GM23248 (cell line): ENCODE measurements around the gene NAIF1. TPM values are rescaled to one million over a fixed set of nuclear protein-coding genes. Genes with fewer than 3 reads are reported as not detected.

ENCODE experiments used
- DNase-seq: peaks from one replicate; pipeline ENCODE4 v3.0.0-alpha.2; 2015
- H2AFZ ChIP-seq: fragments of 200-600 bp; sonication (generic); 2 replicates; pipeline ENCODE4 v1.6.1; 2016; ENCODE audit warnings: antibody characterized with exemption
- H3F3A ChIP-seq: fragments of 200-600 bp; sonication (generic); 2 replicates; pipeline ENCODE4 v1.6.1; 2016; ENCODE audit warnings: mild to moderate bottlenecking, antibody characterized with exemption, mixed run types; ENCODE audit not compliant: insufficient read depth
- H3K27ac ChIP-seq: fragments of 200-600 bp; sonication (generic); 2 replicates; pipeline ENCODE4 v1.5.1; 2016; ENCODE audit warnings: mild to moderate bottlenecking
- H3K27me3 ChIP-seq: fragments of 200-600 bp; sonication (generic); replicated peaks from 2 replicates; pipeline ENCODE4 v1.6.1; 2016; ENCODE audit warnings: mild to moderate bottlenecking; ENCODE audit not compliant: insufficient read depth
- H3K36me3 ChIP-seq: fragments of 200-600 bp; sonication (generic); 2 replicates; pipeline ENCODE4 v1.6.1; 2016; ENCODE audit warnings: low read depth, mild to moderate bottlenecking
- H3K4me1 ChIP-seq: fragments of 200-600 bp; sonication (generic); 2 replicates; pipeline ENCODE4 v1.6.1; 2016; ENCODE audit warnings: mild to moderate bottlenecking; ENCODE audit not compliant: insufficient read depth
- H3K4me2 ChIP-seq: fragments of 200-600 bp; sonication (generic); one replicate; pipeline ENCODE4 v1.6.1; 2016; ENCODE audit warnings: mild to moderate bottlenecking; ENCODE audit not compliant: unreplicated experiment
- H3K4me3 ChIP-seq: fragments of 200-600 bp; sonication (generic); 2 replicates; pipeline ENCODE4 v1.5.1; 2016; ENCODE audit warnings: mild to moderate bottlenecking
- H3K79me2 ChIP-seq: fragments of 200-600 bp; sonication (generic); 2 replicates; pipeline ENCODE4 v1.6.1; 2016; ENCODE audit warnings: mild to moderate bottlenecking; ENCODE audit not compliant: insufficient read depth
- H3K9ac ChIP-seq: fragments of 200-600 bp; sonication (generic); 2 replicates; pipeline ENCODE4 v1.6.1; 2016; ENCODE audit warnings: mild to moderate bottlenecking
- H3K9me2 ChIP-seq: fragments of 200-600 bp; sonication (generic); 2 replicates; pipeline ENCODE4 v1.6.1; 2016; ENCODE audit warnings: mixed run types, mild to moderate bottlenecking, moderate library complexity; ENCODE audit not compliant: insufficient read depth
- H3K9me3 ChIP-seq: fragments of 200-600 bp; sonication (generic); one replicate; pipeline ENCODE4 v1.6.1; 2017; ENCODE audit warnings: low read depth
- H4K20me1 ChIP-seq: fragments of 200-600 bp; sonication (generic); 2 replicates; pipeline ENCODE4 v1.6.0; 2016; ENCODE audit not compliant: insufficient read depth
- EZH2 ChIP-seq: fragments of 200-600 bp; sonication (generic); IDR thresholded peaks from 2 replicates; pipeline ENCODE4 v1.6.1; 2018; ENCODE audit warnings: antibody characterized with exemption, mild to moderate bottlenecking; ENCODE audit not compliant: insufficient read depth, poor library complexity, severe bottlenecking
- EZH2phosphoT487 ChIP-seq: fragments of 200-600 bp; sonication (generic); IDR thresholded peaks from 2 replicates; pipeline ENCODE4 v1.6.1; 2018; ENCODE audit warnings: antibody characterized with exemption, moderate library complexity, mild to moderate bottlenecking, low read depth; ENCODE audit not compliant: insufficient read depth
- WGBS, 2 experiments: methylation state at CpG; one replicate each; pipeline ENCODE4 v1.1.6; 2015 to 2017; ENCODE audit warnings: low lambda C conversion rate in 2 of 2, low coverage in 1 of 2; ENCODE audit errors: missing lambda C conversion rate in 2 of 2; 5-methylcytosine and 5-hydroxymethylcytosine counted together
- in situ Hi-C: fragments of 300-500 bp; cut with MboI; formaldehyde crosslinking; loops from 2 replicates; pipeline ENCODE4 v1.15.0; 2020
- polyA plus RNA-seq: library from polyadenylated mRNA; unstranded; fragments of >200 nt; fragmentation: Nextera tagmentation; extraction: Ambion mirVana; gene quantifications from 2 replicates; pipeline ENCODE4 v1.2.1, GENCODE V29; 2016
- total RNA-seq: library from RNA; depleted of rRNA; stranded (reverse); fragments of >200 nt; shearing (Covaris generic); gene quantifications from 2 replicates; pipeline ENCODE4 v1.2.3, GENCODE V29; 2014

NAIF1 gene
- total and polyA plus RNA-seq, 2 experiments from 2014 or later, result 4.8 to 9.5 TPM

DNA sequence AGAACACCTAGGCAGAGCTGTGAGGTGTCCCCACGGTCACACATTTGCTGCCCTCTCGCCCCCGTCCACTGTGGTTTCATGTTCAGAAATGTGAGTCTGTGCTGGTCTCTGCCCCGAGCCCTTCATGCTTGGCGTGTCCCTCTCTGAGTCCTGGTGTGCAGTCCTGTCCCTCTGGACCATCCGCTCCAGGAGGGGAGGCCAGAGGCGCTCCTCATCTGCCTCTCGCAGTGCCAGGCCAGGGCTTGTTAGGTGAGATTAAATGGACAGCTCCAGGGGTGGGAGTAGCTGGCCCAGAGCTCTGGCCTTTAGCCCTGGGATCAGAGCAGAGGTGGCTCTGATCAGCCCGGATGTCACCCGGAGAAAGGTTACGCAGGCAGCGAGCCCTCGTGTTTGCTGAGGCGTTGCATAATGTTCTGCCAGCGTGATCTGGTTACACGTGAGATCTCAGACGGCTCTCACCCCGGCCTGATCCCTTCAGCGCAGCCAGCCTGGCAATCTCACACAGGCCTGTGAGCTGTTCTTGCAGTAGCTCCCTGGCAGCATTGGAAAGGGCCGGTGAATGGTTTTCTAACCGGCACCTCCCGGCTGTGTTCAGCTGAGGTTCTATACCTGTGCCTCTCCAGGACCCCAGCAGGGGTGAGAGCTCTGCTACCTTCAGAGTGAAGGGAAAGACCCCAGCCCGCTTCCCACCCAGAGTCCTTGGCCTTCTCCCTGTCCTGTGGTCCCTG lies 35.9 kb upstream of the NAIF1 start:
- DNase-seq, result no peak
- in situ Hi-C loops, result loop anchor here (10.0 kb wide), 1 partner anchor 158 kb away; no protein-coding TSS in a partner anchor
- Histone ChIP-seq H3F3A (peaks cover 13% of the 10 kb centered on the region), H3K4me2 (no peak overlapping the region), H3K27ac (no peak overlapping the region), H3K36me3 (peaks cover 17% of the 10 kb centered on the region; the same call in 1 of the 2 replicates), H3K4me1 (peaks cover 14% of the 10 kb centered on the region), H2AFZ (no peak overlapping the region), H3K79me2 (peaks cover 40% of the 10 kb centered on the region), H3K9ac (no peak overlapping the region), H3K9me2 (no peaks in the 10 kb centered on the region), H3K27me3 (no peaks in the 10 kb centered on the region), H3K9me3 (no peaks in the 10 kb centered on the region), H4K20me1 (no peaks in the 10 kb centered on the region), H3K4me3 (no peak overlapping the region)
- 93 to 95% methylated on average over 23 of the region's 23 CpGs for WGBS, 2 experiments
- TF ChIP-seq EZH2, result no peak
- TF ChIP-seq EZH2phosphoT487, result no peak

DNA sequence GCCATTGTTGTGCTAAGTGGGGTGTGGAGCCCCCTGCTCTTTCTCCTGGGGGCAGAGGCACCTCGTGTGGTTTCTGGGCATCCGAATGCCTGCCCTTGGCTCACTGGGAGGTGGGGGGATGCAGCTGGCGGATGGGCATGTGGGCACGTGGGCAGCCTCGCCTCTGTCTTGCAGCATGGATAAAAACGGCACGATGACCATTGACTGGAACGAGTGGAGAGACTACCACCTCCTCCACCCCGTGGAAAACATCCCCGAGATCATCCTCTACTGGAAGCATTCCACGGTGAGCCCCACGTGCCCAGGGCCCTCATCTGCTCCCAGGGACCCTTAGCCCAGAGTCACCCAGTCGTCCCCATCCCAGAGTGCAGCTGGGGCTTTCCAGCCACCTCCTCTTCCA lies 35.1 kb upstream of the NAIF1 start:
- H3K9me3 ChIP-seq, result no peaks in the 10 kb centered on the region
- 79 to 85% methylated on average over 13 of the region's 13 CpGs for WGBS, 2 experiments
- peaks cover 47% of the 10 kb centered on the region for H3K79me2 ChIP-seq
- in situ Hi-C loops, result loop anchor here (10.0 kb wide), 1 partner anchor 157 kb away; no protein-coding TSS in a partner anchor
- H3K4me2 ChIP-seq, result no peak overlapping the region
- DNase-seq, result no peak
- peaks cover 17% of the 10 kb centered on the region; the same call in 1 of the 2 replicates for H3K36me3 ChIP-seq
- no peaks in the 10 kb centered on the region for H3K27me3 ChIP-seq
- no peaks in the 10 kb centered on the region for H4K20me1 ChIP-seq
- H3K27ac ChIP-seq, result no peak overlapping the region
- peaks cover 21% of the 10 kb centered on the region for H3F3A ChIP-seq
- H3K4me1 ChIP-seq, result peaks cover 21% of the 10 kb centered on the region
- H3K4me3 ChIP-seq, result no peak overlapping the region
- H2AFZ ChIP-seq, result no peak overlapping the region
- H3K9ac ChIP-seq, result no peak overlapping the region
- TF ChIP-seq EZH2, result no peak
- TF ChIP-seq EZH2phosphoT487, result no peak
- no peaks in the 10 kb centered on the region for H3K9me2 ChIP-seq

DNA sequence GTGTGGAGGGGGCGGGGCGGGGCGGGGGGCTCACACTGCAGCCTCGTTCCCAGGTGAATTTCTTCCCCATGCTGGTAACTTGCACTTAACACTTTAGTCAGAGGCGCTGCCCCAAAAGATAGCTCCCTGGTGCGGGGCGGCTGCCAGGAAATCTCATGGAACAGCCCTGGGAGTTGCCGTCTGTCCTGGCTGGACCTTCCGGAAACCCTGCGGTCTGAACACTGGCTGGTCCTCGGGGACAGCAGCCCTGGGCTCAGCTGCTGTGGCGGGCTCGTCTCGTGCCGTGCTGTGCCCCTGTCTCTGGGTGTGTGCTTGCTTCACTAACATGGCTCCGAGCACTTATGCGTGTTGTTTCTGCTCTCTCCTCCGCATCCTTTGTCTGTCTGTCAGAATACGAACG lies 34.6 kb upstream of the NAIF1 start:
- Histone ChIP-seq H4K20me1 (no peaks in the 10 kb centered on the region), H3K9ac (no peak overlapping the region), H3K27ac (no peak overlapping the region), H3K4me1 (peaks cover 21% of the 10 kb centered on the region), H3K9me2 (no peaks in the 10 kb centered on the region), H3K4me3 (no peak overlapping the region), H3K36me3 (peaks cover 17% of the 10 kb centered on the region; the same call in 1 of the 2 replicates), H2AFZ (no peak overlapping the region), H3F3A (peaks cover 21% of the 10 kb centered on the region), H3K79me2 (peaks cover 52% of the 10 kb centered on the region), H3K9me3 (no peaks in the 10 kb centered on the region), H3K4me2 (no peak overlapping the region), H3K27me3 (no peaks in the 10 kb centered on the region)
- TF ChIP-seq EZH2 (no peak), EZH2phosphoT487 (no peak)
- in situ Hi-C loops, result loop anchor here (10.0 kb wide), 1 partner anchor 157 kb away; no protein-coding TSS in a partner anchor
- 90 to 94% methylated on average over 17 to 20 of the region's 20 CpGs for WGBS, 2 experiments
- DNase-seq, result no peak

DNA sequence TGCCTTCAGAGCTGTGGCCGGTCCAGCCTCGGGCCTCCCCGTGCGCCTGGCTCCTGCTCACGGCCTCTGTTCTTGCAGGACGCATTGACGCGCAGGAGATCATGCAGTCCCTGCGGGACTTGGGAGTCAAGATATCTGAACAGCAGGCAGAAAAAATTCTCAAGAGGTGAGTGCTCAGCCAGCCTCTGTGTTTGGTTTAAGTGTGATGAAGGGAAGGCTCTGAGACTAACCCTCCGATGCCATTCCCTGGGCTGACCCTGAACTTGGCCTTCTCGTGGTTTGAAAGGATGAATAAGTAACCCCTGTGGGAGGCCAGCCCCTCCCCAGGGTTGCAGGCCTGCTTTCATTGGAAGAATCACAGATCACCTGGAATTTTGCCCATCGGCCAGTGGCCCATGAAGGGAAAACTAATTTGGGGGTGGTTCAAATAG lies 34.1 kb upstream of the NAIF1 start:
- no peak for TF ChIP-seq EZH2
- no peak for TF ChIP-seq EZH2phosphoT487
- H3K4me1 ChIP-seq, result peaks cover 21% of the 10 kb centered on the region
- peaks cover 17% of the 10 kb centered on the region; the same call in 1 of the 2 replicates for H3K36me3 ChIP-seq
- H3K9me2 ChIP-seq, result no peaks in the 10 kb centered on the region
- WGBS, 2 experiments, result 86 to 88% methylated on average over 12 of the region's 12 CpGs
- H3K79me2 ChIP-seq, result peaks cover 57% of the 10 kb centered on the region
- H3K9ac ChIP-seq, result no peak overlapping the region
- no peak overlapping the region for H3K4me3 ChIP-seq
- no peaks in the 10 kb centered on the region for H3K27me3 ChIP-seq
- no peaks in the 10 kb centered on the region for H4K20me1 ChIP-seq
- no peak overlapping the region for H2AFZ ChIP-seq
- peaks cover 21% of the 10 kb centered on the region for H3F3A ChIP-seq
- no peak overlapping the region for H3K27ac ChIP-seq
- in situ Hi-C loops, result loop anchor here (10.0 kb wide), 1 partner anchor 156 kb away; no protein-coding TSS in a partner anchor
- DNase-seq, result no peak
- H3K9me3 ChIP-seq, result no peaks in the 10 kb centered on the region
- H3K4me2 ChIP-seq, result no peak overlapping the region
